Endothelial cell (in vitro differentiated cells): ENCODE measurements around the gene ZMIZ1. TPM values are rescaled to one million over a fixed set of nuclear protein-coding genes. Genes with fewer than 3 reads are reported as not detected.

ENCODE experiments used
- DNase-seq: peaks from one replicate; pipeline ENCODE4 v3.0.0; 2021; ENCODE audit warnings: low spot score
- H3K27ac Mint-ChIP-seq: one replicate; pipeline ENCODE4 v1.8.0; 2021; ENCODE audit warnings: mixed read lengths, inconsistent platforms; ENCODE audit not compliant: unreplicated experiment
- H3K27me3 Mint-ChIP-seq: one replicate; pipeline ENCODE4 v1.8.0; 2021; ENCODE audit warnings: mild to moderate bottlenecking, moderate library complexity, mixed read lengths, inconsistent platforms; ENCODE audit not compliant: unreplicated experiment
- H3K36me3 Mint-ChIP-seq: one replicate; pipeline ENCODE4 v1.8.0; 2021; ENCODE audit warnings: mild to moderate bottlenecking, low read depth, mixed read lengths, inconsistent platforms; ENCODE audit not compliant: unreplicated experiment
- H3K4me1 Mint-ChIP-seq: one replicate; pipeline ENCODE4 v1.8.0; 2021; ENCODE audit warnings: mild to moderate bottlenecking, mixed read lengths, inconsistent platforms; ENCODE audit not compliant: unreplicated experiment
- H3K4me3 Mint-ChIP-seq: one replicate; pipeline ENCODE4 v1.8.0; 2021; ENCODE audit warnings: mild to moderate bottlenecking, mixed read lengths, inconsistent platforms; ENCODE audit not compliant: unreplicated experiment
- H3K9me3 Mint-ChIP-seq: one replicate; pipeline ENCODE4 v1.8.0; 2021; ENCODE audit warnings: mixed read lengths, inconsistent platforms; ENCODE audit not compliant: unreplicated experiment
- total RNA-seq: library from RNA; stranded (reverse); fragmentation: NEBNext Ultra II Directional; extraction: Animal tissue kit (Norgen Biotek cat#: 25700); gene quantifications from one replicate; pipeline ENCODE4 v1.2.1, GENCODE V29; 2021; ENCODE audit not compliant: unreplicated experiment
- TF ChIP-seq, protein P1 (sequence below): fragments of 200-600 bp; sonication (generic); IDR thresholded peaks from one replicate; pipeline ENCODE4 v1.5.0; 2021; ENCODE audit warnings: antibody characterized with exemption; ENCODE audit not compliant: unreplicated experiment

ZMIZ1 gene
- total RNA-seq, 1 donor from 2014 or later: 102 TPM

- peaks cover 47% of the 10 kb centered on the region for H3K4me1 Mint-ChIP-seq
- H3K9me3 Mint-ChIP-seq: no peaks in the 10 kb centered on the region
- no peak for DNase-seq
- H3K27me3 Mint-ChIP-seq: peaks cover 10% of the 10 kb centered on the region
- H3K36me3 Mint-ChIP-seq: no peaks in the 10 kb centered on the region
- no peak overlapping the region for H3K27ac Mint-ChIP-seq
- no peak overlapping the region for H3K4me3 Mint-ChIP-seq
- TF ChIP-seq, protein P1, sequence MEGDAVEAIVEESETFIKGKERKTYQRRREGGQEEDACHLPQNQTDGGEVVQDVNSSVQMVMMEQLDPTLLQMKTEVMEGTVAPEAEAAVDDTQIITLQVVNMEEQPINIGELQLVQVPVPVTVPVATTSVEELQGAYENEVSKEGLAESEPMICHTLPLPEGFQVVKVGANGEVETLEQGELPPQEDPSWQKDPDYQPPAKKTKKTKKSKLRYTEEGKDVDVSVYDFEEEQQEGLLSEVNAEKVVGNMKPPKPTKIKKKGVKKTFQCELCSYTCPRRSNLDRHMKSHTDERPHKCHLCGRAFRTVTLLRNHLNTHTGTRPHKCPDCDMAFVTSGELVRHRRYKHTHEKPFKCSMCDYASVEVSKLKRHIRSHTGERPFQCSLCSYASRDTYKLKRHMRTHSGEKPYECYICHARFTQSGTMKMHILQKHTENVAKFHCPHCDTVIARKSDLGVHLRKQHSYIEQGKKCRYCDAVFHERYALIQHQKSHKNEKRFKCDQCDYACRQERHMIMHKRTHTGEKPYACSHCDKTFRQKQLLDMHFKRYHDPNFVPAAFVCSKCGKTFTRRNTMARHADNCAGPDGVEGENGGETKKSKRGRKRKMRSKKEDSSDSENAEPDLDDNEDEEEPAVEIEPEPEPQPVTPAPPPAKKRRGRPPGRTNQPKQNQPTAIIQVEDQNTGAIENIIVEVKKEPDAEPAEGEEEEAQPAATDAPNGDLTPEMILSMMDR: no peak
Measured at GRCh38 chr10:79089632-79090031, 20.9 kb downstream of the ZMIZ1 start.

- peaks cover 48% of the 10 kb centered on the region for H3K4me1 Mint-ChIP-seq
- peaks cover 10% of the 10 kb centered on the region for H3K27me3 Mint-ChIP-seq
- H3K9me3 Mint-ChIP-seq: no peaks in the 10 kb centered on the region
- no peak for DNase-seq
- H3K4me3 Mint-ChIP-seq: no peak overlapping the region
- H3K36me3 Mint-ChIP-seq: no peaks in the 10 kb centered on the region
- TF ChIP-seq, protein P1: no peak
- no peak overlapping the region for H3K27ac Mint-ChIP-seq
Measured at GRCh38 chr10:79090134-79090803, 21.5 kb downstream of the ZMIZ1 start.

DNA sequence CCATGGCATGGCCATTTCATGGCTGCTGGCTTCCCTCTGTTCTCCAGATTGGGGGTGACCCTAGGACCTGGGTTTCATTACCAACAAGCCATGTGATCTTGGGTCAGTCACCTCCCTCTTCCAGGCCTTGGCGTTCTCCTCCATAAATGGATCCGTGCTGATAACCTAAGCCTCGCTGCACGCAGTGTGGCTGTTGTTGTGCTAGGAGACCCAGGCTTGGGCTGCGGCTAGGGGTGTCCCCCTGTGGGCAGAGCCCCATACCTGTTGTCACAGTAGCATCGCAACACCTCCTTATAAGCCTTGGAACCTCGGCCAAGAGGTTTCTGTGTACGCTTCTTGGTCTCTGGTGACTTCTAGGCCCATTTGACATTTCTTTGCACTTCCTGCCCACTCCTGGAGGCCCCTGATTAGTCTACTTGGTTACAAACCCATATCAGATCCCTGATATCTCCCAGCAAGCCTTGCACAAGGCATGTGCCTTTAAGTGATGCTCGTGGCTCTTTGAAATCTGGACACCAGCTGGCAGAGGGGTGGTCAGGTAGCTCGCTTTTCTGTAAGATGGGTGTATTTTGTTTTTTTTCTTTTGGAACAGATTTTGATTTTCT is 23.6 kb downstream of the ZMIZ1 start:
- TF ChIP-seq, protein P1: no peak
- H3K9me3 Mint-ChIP-seq: no peaks in the 10 kb centered on the region
- H3K4me3 Mint-ChIP-seq: peak overlapping the region; percentile 52
- H3K36me3 Mint-ChIP-seq: no peaks in the 10 kb centered on the region
- peaks cover 50% of the 10 kb centered on the region for H3K4me1 Mint-ChIP-seq
- no peak overlapping the region for H3K27ac Mint-ChIP-seq
- no peak for DNase-seq
- H3K27me3 Mint-ChIP-seq: peaks cover 11% of the 10 kb centered on the region

DNA sequence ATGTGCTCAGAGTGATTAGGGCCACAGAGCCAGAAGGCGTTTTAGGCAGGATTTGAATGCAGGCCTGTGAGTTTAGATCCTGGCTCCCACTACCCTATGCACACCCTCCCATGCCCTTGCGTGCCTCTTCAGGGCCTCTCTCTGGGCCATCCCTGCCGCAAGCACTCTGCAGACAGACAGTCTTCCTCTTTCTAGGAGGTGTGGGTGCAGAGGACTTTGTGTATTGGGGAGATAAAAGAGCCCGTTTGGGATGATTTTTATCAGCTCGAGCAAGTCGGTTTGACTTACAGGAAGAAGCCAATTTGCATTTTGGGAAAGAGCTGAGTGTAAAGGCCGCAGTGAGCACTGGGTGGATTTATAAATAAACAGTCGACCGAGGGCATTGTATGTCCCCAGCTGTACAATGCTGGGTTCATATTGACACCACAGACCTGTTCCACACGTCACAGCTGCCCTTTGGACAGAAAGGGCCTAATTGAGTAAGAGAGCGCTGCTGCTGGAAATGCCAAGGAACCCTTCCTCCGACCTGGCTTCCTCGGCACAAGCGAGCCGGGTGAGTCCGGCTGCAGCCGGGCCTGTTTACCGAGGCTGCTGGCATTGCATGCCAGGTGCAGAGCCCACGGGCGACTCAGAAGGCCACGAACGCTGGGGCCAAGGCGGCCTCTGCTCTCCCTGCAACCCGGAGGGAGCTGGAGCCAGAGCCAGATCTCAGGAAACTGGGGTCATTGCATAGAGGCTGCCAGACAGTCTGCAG is 25.1 kb downstream of the ZMIZ1 start:
- TF ChIP-seq, protein P1: no peak
- no peak overlapping the region for H3K4me3 Mint-ChIP-seq
- H3K4me1 Mint-ChIP-seq: peaks cover 59% of the 10 kb centered on the region
- H3K9me3 Mint-ChIP-seq: no peaks in the 10 kb centered on the region
- peak overlapping the region; percentile 2 for H3K27ac Mint-ChIP-seq
- DNase-seq: no peak
- peaks cover 11% of the 10 kb centered on the region for H3K27me3 Mint-ChIP-seq
- H3K36me3 Mint-ChIP-seq: no peaks in the 10 kb centered on the region
